ENCODE data around the gene GPR161.

- TF ChIP-seq CTCF (optimal IDR thresholded peaks at IDR 0.05 in 1 of 3, IDR thresholded peaks at IDR 0.05 in 1 of 3, conservative IDR thresholded peaks at IDR 0.05 in 1 of 3; ENCODE audit: extremely low read depth in 1 of 3, insufficient read depth in 2 of 3, low read length in 3 of 3) (no peak), EZH2 (IDR thresholded peaks at IDR 0.05; ENCODE audit: low read length) (no peak)
Measured at GRCh38 chr1:168050880-168051279, 85.8 kb downstream of the GPR161 start.
